Epidermal melanocyte (primary cell): ENCODE measurements around the gene EVA1A.

ENCODE experiments used
- DNase-seq: peaks from one replicate; pipeline ENCODE4 v3.0.0; 2011; ENCODE audit warnings: low spot score; ENCODE audit not compliant: insufficient read length

Gene EVA1A

GRCh38 chr2:75589391-75590105 lies 28.8 kb upstream of the EVA1A start:
- no peak for DNase-seq

- DNase-seq = no peak
These were observed 27.3 kb upstream of the EVA1A start for GRCh38 chr2:75587954-75588587.

- DNase-seq = no peak
These were observed 26.2 kb upstream of the EVA1A start for GRCh38 chr2:75586971-75587370.

GRCh38 chr2:75582840-75583239 lies 22.1 kb upstream of the EVA1A start:
- no peak for DNase-seq

GRCh38 chr2:75580606-75581005 lies 19.9 kb upstream of the EVA1A start:
- no peak for DNase-seq

GRCh38 chr2:75580156-75580555 lies 19.4 kb upstream of the EVA1A start:
- DNase-seq = no peak

GRCh38 chr2:75579186-75579585 lies 18.4 kb upstream of the EVA1A start:
- no peak for DNase-seq

- no peak for DNase-seq
These were observed 16.5 kb upstream of the EVA1A start for GRCh38 chr2:75577280-75577679.

- DNase-seq = no peak
These were observed 13.4 kb upstream of the EVA1A start for GRCh38 chr2:75574106-75574505.

- no peak for DNase-seq
These were observed 12.6 kb upstream of the EVA1A start for GRCh38 chr2:75573145-75573878.

GRCh38 chr2:75571730-75572430 lies 11.1 kb upstream of the EVA1A start:
- DNase-seq = no peak

GRCh38 chr2:75570948-75571729 lies 10.4 kb upstream of the EVA1A start:
- DNase-seq = no peak

GRCh38 chr2:75570024-75570947 lies 9.5 kb upstream of the EVA1A start:
- no peak for DNase-seq

GRCh38 chr2:75569546-75569945 lies 8.8 kb upstream of the EVA1A start:
- DNase-seq = no peak

- no peak for DNase-seq
These were observed 7.4 kb upstream of the EVA1A start for GRCh38 chr2:75568174-75568573.

- no peak for DNase-seq
These were observed 5.0 kb upstream of the EVA1A start for GRCh38 chr2:75565472-75566462.

GRCh38 chr2:75564713-75565359 lies 4.1 kb upstream of the EVA1A start:
- DNase-seq = no peak

- no peak for DNase-seq
These were observed 3.4 kb upstream of the EVA1A start for GRCh38 chr2:75564026-75564688.
